ENCODE results near the gene MBOAT7.

The MBOAT7 gene

DNA sequence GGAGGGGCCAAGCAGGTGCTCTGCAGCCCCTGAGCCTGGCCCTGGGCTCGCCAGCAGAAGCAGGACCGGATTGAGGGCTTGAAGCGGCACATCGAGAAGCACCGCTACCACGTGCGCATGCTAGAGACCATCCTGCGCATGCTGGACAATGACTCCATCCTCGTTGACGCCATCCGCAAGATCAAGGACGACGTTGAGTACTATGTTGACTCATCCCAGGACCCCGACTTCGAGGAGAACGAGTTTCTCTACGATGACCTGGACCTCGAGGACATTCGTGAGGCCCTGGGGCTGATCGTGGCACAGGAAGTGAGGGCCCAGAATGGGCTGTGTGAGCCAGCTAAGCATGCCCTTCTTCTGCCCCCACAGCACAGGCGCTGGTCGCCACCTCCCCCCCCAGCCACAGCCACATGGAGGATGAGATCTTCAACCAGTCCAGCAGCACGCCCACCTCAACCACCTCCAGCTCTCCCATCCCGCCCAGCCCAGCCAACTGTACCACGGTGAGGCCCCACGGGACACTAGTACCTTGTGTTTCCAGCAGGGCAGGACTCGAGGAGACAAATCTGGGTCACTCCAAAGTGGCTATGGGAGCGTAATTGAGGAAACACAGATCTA lies 43.7 kb downstream of the MBOAT7 start:
- no peak for DNase-seq (ENCODE audit: low read depth in 3 of 3)

DNA sequence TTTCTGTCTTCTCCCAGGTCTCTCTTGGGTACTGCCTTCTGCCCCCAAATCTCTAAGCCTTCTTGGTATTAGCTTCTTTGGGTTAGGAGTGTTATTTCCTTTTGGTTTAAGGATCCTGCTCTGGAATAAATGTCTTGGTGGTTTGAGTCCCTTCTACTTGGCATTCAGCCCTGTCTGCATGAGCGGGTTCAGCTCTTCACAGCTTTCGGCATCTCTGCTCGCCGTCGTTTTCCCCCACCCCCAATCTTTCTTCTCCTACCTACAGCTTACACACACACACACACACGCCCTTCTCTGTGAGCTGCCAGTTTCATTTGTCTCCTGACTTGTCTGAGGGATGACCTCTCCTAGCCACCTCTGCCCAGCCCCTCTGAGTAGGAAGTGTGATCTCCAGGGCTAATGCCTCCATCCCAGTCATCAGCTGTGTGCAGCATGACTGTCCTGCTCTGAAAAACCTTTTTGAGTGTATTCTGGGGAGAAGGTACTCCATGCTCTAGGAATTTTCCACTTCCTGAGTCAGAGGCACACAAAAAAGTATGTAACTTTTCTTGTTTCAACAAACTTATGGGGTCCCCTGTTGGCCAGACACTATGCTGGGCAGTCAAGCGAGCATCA lies 47.1 kb downstream of the MBOAT7 start:
- DNase-seq (ENCODE audit: low read depth in 3 of 3): no peak

DNA sequence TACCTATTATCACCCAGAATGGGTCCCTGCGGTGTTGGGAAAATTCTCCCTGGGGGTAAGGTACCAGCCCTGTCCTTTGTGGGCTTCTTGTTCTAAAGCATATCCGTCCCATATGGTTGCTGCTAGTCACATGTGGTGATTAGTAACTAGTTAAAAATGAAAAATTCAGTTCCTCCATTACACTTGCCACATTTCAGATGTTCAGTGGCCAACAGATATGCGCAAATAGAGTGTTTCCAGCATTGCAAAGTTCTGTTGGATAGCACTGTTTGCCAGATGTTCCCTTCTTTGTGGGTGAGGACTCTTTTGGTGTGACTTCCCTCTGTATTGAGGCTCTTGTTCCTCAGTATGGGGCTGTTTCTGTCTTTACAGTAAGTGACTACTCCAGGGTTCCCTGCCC lies 48.0 kb downstream of the MBOAT7 start:
- DNase-seq (ENCODE audit: low read depth in 3 of 3): no peak

DNA sequence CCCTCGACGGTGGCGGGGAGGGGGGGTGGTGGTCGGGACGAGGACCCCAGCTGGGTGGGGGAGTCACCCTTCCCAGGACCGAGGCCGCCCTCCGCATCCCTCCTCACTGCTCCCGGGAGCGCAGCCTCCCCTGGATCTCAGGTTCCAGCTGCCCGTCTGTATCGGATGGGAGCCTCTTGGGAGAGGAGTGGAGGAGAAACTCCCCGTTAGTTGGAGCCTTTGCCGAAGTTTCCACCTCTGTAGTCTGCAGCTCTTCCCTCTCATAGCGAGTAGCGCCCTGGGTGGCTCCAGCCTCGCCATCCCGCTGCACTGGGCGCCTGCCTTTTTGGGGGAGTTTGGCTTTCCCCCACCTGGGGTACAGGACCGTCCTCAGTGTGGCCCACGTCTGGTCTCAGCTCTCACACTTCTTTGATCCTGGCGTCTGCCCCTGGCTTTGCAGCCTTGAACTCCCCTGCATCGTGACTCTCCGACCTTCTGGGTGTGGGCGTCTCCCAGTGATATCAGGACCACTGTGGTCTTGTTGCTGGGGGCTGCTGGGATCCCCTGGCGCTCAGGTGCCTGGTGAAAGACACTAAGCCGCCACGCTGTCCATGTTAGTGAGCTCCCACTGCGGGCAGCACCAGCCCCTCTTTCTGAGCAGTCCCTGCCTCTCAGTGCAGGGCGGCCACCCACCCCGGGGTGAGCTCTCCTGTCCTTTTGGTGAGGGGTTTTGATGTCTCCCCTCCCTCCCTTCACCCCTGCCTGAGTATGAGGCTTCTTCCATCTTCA lies 50.7 kb downstream of the MBOAT7 start:
- DNase-seq (ENCODE audit: low read depth in 3 of 3): peak in 1 of 3 experiments; percentile 28

DNA sequence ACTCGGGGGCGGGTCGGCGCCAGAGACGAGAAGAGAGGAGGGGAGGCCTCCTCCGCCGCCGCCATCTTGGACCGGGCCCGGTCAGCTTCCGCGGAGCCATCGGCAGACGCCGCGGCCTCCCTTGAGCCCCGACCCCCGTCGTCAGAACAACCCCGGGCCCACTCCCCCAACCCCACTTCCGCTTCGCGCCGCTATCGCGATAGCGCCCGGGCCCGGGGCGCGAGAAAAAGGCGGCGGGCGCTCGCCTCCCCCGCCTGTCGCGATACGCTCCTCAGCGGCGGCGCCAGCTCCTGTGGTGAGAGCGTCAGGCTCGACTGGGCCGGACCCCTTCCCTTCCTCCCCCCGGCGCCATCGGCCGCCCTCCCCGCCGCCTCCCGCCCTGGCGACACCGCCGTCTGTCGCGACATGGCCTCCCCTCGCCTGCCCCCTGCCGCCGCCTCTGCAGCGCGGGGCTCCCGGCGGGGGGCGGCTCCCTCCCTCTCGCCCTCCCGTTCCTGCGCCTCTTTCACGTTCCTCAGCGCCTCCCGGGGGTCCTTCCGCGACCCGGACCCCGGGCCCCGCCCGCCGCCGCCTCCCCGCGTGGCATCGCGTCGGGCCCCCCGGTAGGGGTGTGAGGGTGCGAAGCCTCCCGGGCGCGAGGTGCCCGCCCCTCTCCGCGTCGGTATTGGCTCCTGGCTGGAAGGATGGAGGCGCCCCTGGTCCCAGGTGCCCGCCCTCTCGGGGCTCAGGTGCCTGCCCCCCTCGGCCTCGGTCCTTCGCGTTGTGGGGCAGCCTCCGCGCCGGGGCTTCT lies 51.5 kb downstream of the MBOAT7 start, which contains the start of gene CNOT3:
Gene CNOT3 (plus strand): TSS at position 64 of the 790 bp plus-strand sequence. CDS start 5,217 bp downstream, outside the sequence.
- peak in 1 of 3 experiments; percentile 27 for DNase-seq (ENCODE audit: low read depth in 3 of 3)

DNA sequence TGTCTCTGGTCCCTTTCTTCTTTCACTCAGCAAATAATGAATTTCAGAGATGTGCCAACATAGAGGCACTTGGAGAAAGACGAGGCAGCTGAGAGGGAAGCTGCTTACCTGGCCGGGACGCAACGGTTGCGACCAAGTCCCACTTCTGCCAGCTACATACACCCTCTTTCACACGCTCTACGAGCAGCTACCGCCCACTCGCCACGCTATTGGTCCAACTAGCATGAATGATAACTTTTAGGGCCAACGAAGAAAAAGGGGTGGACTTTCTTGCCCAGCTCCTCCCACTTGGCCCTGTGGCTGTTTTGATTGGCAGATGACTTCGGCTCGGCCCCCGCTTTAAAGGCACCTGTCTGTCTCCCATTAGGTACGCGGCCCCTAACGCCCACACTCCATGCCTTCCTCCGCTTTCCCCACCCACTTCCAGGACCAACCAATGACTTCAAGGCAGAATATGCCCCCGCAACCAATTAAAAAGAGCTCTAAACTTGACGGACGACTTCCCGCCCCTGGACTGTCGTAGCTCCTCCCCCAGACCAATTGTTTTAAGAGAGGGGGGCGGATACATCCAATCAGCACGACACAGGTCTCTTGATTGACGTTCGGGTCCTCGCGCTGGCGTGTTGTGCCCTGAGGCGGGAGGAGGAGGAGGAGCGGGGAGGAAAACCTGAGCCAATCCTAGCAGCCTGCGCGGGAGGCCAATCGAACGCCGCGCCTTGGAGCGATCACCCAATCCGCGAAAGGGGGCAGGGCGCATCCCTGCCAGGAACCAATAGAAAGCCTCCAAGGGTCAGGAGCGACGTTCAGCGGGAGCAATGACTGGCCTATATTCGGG lies 52.3 kb downstream of the MBOAT7 start:
- DNase-seq (ENCODE audit: low read depth in 3 of 3): peak; percentile 98 to 99 (median 98)

DNA sequence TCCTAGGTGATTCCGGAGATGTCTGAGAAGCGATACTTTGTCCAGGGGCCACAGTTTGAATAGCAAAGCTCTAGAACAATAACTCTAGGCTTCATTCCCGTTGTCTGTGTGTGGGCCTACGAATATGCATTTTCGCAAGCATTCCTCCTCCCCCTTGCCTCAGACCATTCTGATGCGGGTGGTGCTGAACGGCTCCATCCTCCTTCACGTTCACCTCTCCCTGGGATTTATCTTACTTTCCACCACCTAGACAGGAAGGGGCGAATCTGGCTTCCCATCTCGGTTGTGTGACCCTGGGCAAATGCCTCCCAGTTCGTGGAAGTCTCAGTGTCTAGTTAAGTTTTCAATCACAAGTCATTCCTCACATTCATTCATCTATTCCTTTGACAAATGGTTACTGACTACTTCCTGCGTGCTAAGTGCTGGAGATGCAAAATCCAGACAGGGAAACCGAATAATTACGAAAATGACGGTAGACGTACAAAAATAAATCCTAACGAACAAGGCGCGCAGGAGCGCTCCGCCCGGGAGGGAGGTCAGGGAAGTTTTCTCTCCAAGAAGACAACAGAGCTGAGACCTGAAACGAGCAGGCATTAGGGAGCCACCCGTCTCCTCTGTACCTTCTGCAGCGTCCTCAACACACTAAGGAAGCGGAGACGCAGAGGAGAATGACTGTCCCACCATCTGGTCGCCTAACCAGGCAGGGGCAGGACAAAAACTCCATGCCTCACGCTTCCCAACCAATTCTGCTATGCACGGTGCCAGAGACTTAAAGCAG lies 53.1 kb downstream of the MBOAT7 start:
- DNase-seq (ENCODE audit: low read depth in 3 of 3): no peak

DNA sequence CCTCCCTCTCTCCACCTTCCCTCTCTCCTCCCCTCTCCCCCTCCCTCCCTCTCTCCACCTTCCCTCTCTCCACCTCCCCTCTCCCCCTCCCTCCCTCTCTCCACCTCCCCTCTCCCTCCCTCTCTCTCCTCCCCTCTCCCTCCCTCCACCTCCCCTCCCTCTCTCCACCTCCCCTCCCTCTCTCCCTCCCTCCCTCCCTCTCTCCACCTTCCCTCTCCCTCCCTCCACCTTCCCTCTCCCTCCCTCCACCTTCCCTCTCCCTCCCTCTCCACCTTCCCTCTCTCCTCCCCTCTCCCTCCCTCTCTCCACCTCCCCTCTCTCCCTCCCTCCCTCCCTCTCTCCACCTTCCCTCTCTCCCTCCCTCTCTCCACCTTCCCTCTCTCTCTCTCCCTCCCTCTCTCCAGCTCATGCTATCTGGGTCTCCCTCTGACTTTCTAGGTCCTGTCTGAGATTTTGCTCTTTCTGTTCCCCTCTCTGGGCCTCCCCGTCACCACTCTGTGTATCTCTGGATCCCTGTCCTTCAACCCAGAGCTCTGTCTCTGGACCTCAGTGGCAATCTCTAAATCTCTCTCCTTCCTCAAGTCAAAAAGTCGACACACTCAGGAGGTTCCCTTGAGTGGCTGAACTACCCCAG lies 55.3 kb downstream of the MBOAT7 start:
- no peak for DNase-seq (ENCODE audit: low read depth in 3 of 3)

DNA sequence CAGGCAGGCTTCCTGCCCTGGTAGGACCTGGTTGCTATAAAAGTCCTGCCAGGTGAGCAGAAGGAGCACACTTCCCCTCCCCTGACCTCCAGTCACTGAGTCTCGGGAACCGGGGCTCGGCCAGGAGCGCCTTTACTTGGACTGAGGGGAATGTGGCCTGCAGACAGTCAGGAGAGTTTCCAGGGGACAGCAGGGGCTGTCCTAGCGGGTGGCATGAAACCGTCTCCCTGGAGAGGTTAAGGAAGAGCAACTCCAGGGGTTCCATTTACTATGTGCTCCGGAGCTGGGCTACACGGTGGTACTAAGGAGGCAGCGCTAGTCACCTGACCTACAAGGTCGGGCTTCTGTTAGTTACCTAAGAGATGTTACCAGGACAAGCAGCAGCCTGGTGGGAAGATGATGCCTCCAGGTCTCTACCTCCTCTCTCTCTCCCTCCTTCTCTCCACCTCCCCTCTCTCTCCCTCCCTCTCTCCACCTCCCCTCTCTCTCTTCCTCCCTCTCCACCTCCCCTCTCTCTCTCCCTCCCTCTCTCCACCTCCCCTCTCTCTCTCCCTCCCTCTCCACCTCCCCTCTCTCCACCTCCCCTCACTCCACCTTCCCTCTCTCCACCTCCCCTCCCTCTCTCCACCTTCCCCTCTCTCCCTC lies 55.9 kb downstream of the MBOAT7 start:
- DNase-seq (ENCODE audit: low read depth in 3 of 3): no peak

DNA sequence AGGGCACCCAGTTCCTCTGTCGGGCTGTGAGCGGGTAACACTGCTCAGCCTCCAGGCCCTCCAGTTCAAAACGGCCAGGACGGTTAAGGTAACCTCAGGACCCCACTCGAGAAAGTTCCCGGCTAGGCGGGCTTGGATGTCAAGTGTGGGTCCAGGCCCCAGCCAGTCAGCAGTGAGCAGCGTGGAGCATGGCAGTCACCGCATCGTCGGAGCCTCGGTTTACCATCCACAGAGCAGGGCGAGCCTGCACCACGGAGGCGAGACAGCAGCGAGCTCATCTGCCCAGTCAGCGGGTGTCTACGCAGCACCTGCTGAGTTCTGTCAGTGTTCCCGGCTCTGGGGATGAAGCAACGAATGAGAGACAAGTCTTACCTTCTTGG lies 59.8 kb downstream of the MBOAT7 start:
- DNase-seq (ENCODE audit: low read depth in 3 of 3): no peak

DNA sequence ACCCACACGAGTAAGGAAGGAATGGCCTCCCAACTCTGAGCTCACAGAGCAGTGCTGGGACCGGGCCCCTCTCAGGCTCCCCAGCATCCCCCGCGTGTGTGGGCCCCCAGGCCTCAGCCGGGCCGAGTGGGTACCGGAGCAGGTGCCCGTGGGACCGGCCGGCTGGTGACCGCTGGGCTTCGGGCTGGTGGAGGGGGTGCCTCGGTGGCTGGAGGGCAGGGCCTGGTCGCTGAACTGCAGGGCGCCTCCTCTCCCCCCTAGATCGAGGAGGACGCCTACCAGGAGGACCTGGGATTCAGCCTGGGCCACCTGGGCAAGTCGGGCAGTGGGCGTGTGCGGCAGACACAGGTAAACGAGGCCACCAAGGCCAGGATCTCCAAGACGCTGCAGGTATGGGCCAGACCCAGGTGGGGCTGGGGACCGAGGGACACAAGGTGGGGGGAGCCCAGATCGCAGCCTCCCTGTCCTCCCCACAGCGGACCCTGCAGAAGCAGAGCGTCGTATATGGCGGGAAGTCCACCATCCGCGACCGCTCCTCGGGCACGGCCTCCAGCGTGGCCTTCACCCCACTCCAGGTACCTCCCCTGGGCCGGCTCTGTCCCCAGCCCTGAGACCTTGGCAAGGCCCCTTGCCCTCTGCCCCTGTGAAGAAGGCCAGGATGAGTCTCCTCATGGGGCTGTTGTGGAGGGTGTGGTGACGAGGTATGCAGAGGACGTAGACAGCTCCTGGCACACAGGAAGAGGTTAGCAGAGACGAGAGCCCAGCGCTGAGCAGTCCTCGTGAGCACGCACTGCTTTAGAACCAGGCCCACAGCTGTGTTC lies 60.4 kb downstream of the MBOAT7 start:
- no peak for DNase-seq (ENCODE audit: low read depth in 3 of 3)

DNA sequence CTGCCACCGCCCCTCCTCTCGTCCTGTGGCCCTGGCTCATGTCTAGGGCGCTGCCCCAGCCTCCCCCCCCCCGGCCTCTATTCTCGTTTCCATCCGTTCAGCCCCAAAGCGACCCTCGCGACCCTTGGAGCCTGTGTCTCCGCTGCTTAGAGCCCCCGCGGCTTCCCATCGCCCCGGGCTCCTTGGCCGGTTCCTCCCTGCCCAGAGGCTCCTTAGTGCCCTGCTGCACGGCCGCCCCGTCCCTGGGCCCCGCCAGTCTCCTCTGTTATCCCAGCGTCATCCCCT lies 61.0 kb downstream of the MBOAT7 start:
- DNase-seq (ENCODE audit: low read depth in 3 of 3): no peak

DNA sequence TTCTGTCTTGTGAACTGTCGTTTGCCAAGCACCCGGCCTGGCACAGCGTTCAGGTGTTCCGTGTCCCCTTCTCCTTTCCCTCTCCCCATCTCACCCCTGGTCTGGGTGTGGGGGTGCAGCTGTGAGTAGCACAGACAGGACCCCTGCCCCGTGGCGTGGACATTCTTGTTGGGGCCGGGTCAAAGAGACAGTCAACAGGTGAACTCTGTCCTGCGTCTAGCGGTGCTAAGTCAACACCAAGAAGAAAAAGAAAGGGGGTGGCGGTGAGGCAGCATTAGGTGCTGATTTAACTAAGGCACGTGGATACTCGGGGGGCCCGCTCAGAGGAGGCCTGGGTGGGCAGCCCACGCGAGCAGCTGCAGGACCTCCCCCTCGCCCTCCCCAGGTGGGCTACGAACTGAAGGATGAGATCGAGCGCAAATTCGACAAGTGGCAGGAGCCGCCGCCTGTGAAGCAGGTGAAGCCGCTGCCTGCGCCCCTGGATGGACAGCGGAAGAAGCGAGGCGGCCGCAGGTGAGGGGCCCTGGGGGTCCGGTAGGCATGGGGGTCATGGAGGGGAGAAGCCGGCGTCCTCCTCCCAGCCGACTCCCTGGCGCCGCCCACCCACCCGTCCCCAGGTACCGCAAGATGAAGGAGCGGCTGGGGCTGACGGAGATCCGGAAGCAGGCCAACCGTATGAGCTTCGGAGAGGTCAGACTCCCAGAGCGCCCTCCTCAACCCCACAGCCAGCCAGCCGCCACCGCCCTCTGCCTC lies 61.5 kb downstream of the MBOAT7 start:
- DNase-seq (ENCODE audit: low read depth in 3 of 3): no peak

DNA sequence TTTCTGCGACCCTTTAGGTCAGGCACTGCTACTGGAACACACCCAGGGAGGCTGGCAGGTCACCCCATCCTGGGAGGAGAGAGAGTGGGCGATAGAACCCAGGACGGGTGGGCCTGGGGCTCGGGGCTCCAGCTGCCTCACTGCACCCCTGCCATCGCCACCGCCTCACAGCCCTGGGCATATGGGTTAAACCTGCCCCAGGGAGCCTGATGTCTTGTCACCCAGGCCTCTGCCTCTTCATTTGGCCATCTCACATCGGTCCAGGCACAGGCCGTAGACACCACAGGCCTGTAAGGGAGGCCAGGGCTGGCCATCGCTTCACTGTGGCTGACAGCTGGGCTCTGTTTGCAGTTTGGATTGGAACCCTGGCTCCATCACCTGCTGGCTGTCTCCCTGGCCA lies 63.7 kb downstream of the MBOAT7 start:
- no peak for DNase-seq (ENCODE audit: low read depth in 3 of 3)

DNA sequence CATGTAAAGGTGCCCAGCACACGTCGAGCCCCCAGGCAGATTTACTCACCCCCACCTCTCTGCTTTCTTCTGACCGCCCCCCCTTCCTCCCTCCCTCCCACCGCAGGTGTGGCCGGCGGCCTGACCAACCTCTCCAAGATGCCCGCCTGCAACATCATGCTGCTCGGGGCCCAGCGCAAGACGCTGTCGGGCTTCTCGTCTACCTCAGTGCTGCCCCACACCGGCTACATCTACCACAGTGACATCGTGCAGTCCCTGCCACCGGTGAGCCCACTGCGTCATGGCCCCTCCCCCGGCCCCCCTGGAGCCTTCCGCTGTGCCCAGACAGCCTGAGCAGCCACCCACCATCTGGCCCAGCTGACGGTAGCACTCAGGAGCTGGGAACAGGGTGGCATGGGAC lies 65.0 kb downstream of the MBOAT7 start:
- no peak for DNase-seq (ENCODE audit: low read depth in 3 of 3)

DNA sequence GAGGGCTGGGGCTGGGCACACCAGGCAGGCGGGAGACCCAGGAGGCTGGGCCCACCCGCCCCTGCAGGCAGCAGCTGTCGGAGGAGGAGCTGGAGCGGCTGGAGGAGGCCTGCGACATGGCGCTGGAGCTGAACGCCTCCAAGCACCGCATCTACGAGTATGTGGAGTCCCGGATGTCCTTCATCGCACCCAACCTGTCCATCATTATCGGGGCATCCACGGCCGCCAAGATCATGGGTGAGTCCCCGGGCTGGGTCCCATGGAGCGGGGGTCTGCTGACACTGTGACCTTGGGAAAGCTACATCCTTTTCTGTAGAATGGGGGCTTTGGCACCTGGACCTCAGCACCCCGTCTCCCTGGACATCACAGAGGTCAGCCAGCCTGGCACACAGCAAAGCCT lies 65.7 kb downstream of the MBOAT7 start:
- no peak for DNase-seq (ENCODE audit: low read depth in 3 of 3)

All from stimulated activated CD4-positive, alpha-beta T cell treated with anti-CD3 and anti-CD28 coated beads, TNF-alpha, amount 100 ng/mL, for 24 hours (primary cell).